Endothelial cell of coronary artery (primary cell): Measurements from ENCODE around the gene PPIB. TPM values are rescaled to one million over a fixed set of nuclear protein-coding genes. Genes with fewer than 3 reads are reported as not detected.

Source experiments
- total RNA-seq: library from RNA; depleted of rRNA; stranded (reverse); fragments of >200 nt; gene quantifications from 2 replicates; pipeline ENCODE4 v1.2.3, GENCODE V29; 2014

PPIB gene
- total RNA-seq: 845 and 911 TPM in 2 replicates

DNA sequence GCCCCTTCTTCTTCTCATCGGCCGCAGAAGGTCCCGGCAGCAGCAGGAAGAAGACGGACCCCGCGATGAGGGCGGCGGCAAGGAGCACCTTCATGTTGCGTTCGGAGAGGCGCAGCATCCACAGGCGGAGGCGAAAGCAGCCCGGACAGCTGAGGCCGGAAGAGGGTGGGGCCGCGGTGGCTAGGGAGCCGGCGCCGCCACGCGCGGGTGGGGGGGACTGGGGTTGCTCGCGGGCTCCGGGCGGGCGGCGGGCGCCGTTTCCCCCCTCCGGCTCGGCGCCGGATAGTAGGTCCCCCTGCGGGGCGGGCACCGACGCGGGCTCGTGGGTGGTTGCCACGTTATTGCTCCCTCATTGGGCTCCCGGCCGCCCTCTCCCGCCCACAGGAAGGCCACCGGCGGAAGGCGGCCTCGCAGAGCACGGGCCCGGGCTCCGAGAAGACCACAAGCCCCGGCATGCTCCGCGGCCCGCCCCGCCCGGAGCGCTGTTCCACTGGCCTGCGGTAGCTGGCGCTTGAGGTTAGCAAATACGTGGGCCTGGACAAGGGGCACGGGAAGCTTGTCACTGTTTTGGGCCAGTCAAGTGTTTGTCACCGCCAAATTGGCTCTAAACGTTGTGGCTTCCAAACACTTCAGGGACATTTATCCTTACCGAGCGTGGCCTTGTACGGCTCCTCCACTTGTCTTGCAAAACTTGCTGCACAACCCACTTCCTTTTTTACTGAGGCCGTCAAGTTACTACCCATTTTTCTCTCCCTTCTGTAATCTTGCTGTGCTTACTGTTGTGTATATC lies at the start of gene PPIB:
Gene PPIB (minus strand): TSS at position 154 of the 790 bp plus-strand sequence. CDS start 36 bp downstream, at position 118.

GRCh38 chr15:64151727-64152506 lies 10.9 kb downstream of the PPIB start, which contains the start of gene SNX22:
SNX22 (plus strand) TSS chr15:64151731; CDS start chr15:64151776, 45 bp downstream.

Other genes starting within 250 kb of the PPIB start
- 2.8 and 3.2 TPM in 2 replicates for gene DAPK2, start 116.5 kb downstream of the PPIB start, total RNA-seq
- gene CIAO2A, start 69.2 kb downstream of the PPIB start, total RNA-seq: 43.5 and 59.6 TPM in 2 replicates
- 40.5 and 43.5 TPM in 2 replicates for gene SNX1, start 67.0 kb downstream of the PPIB start, total RNA-seq
- 0.28 and 0.45 TPM in 2 replicates for gene SNX22, start 11.3 kb downstream of the PPIB start, total RNA-seq
- gene CSNK1G1, start 193.2 kb upstream of the PPIB start, total RNA-seq: 25.8 and 29.5 TPM in 2 replicates
- gene PCLAF, start 218.4 kb upstream of the PPIB start, total RNA-seq: 8.1 and 13.5 TPM in 2 replicates
- gene TRIP4, start 224.8 kb upstream of the PPIB start, total RNA-seq: 10.3 and 12.8 TPM in 2 replicates